DMS 273 (cell line): ENCODE measurements around the gene C1orf21.
"Not testable (repeated sequence)": the region's sequence is repeated elsewhere in the genome, so short reads cannot be mapped to it uniquely, and the experiment has no call there.

Experiments used
- DNase-seq: peaks from one replicate; lab custom pipeline; 2025; ENCODE audit not compliant: unreplicated experiment; lab: John Stamatoyannopoulos, UW

Gene C1orf21

GRCh38 chr1:184386312-184387068 is at the start of gene C1orf21:
Gene C1orf21 (plus strand): TSS chr1:184387029. CDS start chr1:184477510, 90,481 bp downstream.
- peak; percentile 96 for DNase-seq

- not testable (repeated sequence) for DNase-seq
Measured at GRCh38 chr1:184337865-184338264, 49.0 kb upstream of the C1orf21 start.

GRCh38 chr1:184340984-184341383 is 45.8 kb upstream of the C1orf21 start:
- DNase-seq, result no peak

GRCh38 chr1:184350573-184350972 is 36.3 kb upstream of the C1orf21 start:
- no peak for DNase-seq

- DNase-seq, result no peak
Measured at GRCh38 chr1:184351416-184351975, 35.3 kb upstream of the C1orf21 start.

GRCh38 chr1:184352776-184353175 is 34.1 kb upstream of the C1orf21 start:
- no peak for DNase-seq

GRCh38 chr1:184354719-184355118 is 32.1 kb upstream of the C1orf21 start:
- no peak for DNase-seq

GRCh38 chr1:184356891-184357290 is 29.9 kb upstream of the C1orf21 start:
- DNase-seq, result no peak

- no peak for DNase-seq
Measured at GRCh38 chr1:184358256-184358655, 28.6 kb upstream of the C1orf21 start.

- no peak for DNase-seq
Measured at GRCh38 chr1:184359909-184360308, 26.9 kb upstream of the C1orf21 start.

- no peak for DNase-seq
Measured at GRCh38 chr1:184362876-184363275, 24.0 kb upstream of the C1orf21 start.

- DNase-seq, result no peak
Measured at GRCh38 chr1:184365699-184366098, 21.1 kb upstream of the C1orf21 start.

GRCh38 chr1:184366997-184367396 is 19.8 kb upstream of the C1orf21 start:
- DNase-seq, result no peak

- no peak for DNase-seq
Measured at GRCh38 chr1:184367427-184368038, 19.3 kb upstream of the C1orf21 start.

GRCh38 chr1:184368354-184368753 is 18.5 kb upstream of the C1orf21 start:
- no peak for DNase-seq

GRCh38 chr1:184370850-184371249 is 16.0 kb upstream of the C1orf21 start:
- no peak for DNase-seq

GRCh38 chr1:184373155-184373554 is 13.7 kb upstream of the C1orf21 start:
- DNase-seq, result no peak

GRCh38 chr1:184376369-184376768 is 10.5 kb upstream of the C1orf21 start:
- DNase-seq, result no peak

- peak; percentile 38 for DNase-seq
Measured at GRCh38 chr1:184379111-184379752, 7.6 kb upstream of the C1orf21 start.

GRCh38 chr1:184380468-184380867 is 6.4 kb upstream of the C1orf21 start:
- no peak for DNase-seq

GRCh38 chr1:184383772-184384323 is 3.0 kb upstream of the C1orf21 start:
- DNase-seq, result no peak
